Measurements from ENCODE around the gene ABCB9.

DNA sequence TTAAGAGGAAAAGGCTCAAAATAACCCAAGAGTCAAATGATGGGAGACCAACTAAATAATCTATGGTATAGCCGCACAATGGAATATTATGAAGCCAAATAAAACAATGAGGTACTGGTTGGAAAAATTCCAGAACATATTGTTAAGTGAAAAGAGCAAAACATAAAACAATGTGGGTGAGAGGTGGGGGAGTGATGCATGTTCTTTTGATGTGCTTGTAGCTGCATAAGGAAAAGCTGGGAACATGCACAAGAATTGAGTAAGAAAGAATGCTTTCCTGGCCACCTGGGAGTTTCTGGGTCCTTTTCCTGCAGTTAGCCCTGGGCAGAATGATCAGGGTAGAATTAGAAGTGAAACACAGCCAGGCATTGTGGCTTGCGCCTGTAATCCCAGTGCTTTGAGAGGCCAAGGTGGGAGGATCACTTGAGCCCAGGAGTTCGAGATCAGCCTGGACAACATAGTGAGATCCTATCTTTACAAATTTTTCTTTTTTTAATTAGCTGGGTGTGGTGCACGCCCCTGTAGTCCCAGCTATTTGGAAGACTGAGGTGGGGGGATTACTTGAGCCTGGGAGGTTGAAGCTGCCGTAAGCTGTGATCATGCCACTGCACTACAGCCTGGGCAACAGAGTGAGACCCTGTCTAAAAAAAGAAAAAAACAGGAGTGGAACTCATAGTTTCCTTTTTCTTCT lies 7.9 kb downstream of the ABCB9 start:
- TF ChIP-seq, protein P1, sequence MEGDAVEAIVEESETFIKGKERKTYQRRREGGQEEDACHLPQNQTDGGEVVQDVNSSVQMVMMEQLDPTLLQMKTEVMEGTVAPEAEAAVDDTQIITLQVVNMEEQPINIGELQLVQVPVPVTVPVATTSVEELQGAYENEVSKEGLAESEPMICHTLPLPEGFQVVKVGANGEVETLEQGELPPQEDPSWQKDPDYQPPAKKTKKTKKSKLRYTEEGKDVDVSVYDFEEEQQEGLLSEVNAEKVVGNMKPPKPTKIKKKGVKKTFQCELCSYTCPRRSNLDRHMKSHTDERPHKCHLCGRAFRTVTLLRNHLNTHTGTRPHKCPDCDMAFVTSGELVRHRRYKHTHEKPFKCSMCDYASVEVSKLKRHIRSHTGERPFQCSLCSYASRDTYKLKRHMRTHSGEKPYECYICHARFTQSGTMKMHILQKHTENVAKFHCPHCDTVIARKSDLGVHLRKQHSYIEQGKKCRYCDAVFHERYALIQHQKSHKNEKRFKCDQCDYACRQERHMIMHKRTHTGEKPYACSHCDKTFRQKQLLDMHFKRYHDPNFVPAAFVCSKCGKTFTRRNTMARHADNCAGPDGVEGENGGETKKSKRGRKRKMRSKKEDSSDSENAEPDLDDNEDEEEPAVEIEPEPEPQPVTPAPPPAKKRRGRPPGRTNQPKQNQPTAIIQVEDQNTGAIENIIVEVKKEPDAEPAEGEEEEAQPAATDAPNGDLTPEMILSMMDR (IDR thresholded peaks at IDR 0.05): no peak
- no peak for TF ChIP-seq POLR2AphosphoS5 (IDR thresholded peaks at IDR 0.05)
- no peak for TF ChIP-seq EP300 (IDR thresholded peaks at IDR 0.05)

Measured in gastroesophageal sphincter (tissue), 3 donors.